Activated CD8-positive, alpha-beta T cell treated with anti-CD3 and anti-CD28 coated beads for 36 hours (primary cell): ENCODE measurements around the gene OLAH. TPM values are rescaled to one million over a fixed set of nuclear protein-coding genes. Genes with fewer than 3 reads are reported as not detected.

Experiments
- ATAC-seq: fragments of 200-7000 bp; cut with Tn5 transposase; one replicate; pipeline ENCODE4 v1.10.0; 2021; ENCODE audit warnings: mild to moderate bottlenecking, moderate library complexity
- CTCF ChIA-PET: fragments of 350-600 bp; sonication (Branson Sonifier 250); formaldehyde crosslinking; loops from one replicate; lab custom pipeline; 2021; ENCODE audit warnings: antibody characterized with exemption; lab: Charles Lee
- POLR2A ChIA-PET: fragments of 350-600 bp; sonication (Branson Sonifier 250); formaldehyde crosslinking; loops from one replicate; lab custom pipeline; 2021; ENCODE audit warnings: antibody characterized with exemption; lab: Charles Lee
- DNase-seq: peaks from one replicate; pipeline ENCODE4 v3.0.0-alpha.2; 2020
- H3K27ac Mint-ChIP-seq: one replicate; pipeline ENCODE4 v1.8.0; 2021; ENCODE audit warnings: mild to moderate bottlenecking, mixed read lengths
- H3K27me3 Mint-ChIP-seq: one replicate; pipeline ENCODE4 v1.8.0; 2021; ENCODE audit warnings: mixed read lengths
- H3K36me3 Mint-ChIP-seq: one replicate; pipeline ENCODE4 v1.8.0; 2021; ENCODE audit warnings: low read depth, mixed read lengths
- H3K4me1 Mint-ChIP-seq: one replicate; pipeline ENCODE4 v1.8.0; 2021; ENCODE audit warnings: low read depth, mixed read lengths
- H3K4me3 Mint-ChIP-seq: one replicate; pipeline ENCODE4 v1.8.0; 2021; ENCODE audit warnings: mild to moderate bottlenecking, moderate library complexity, mixed read lengths
- H3K9me3 Mint-ChIP-seq: one replicate; pipeline ENCODE4 v1.8.0; 2021; ENCODE audit warnings: mixed read lengths
- CTCF ChIP-seq: fragments of 200-600 bp; IDR thresholded peaks from one replicate; pipeline ENCODE4 v1.8.0; 2022; ENCODE audit warnings: antibody characterized with exemption, mild to moderate bottlenecking
- intact Hi-C: fragments of 100-400 bp; cut with micrococcal nuclease; formaldehyde crosslinking; loops from one replicate; pipeline ENCODE4 v1.10.0; 2022
- total RNA-seq, 2 experiments: library from RNA; stranded (reverse); gene quantifications; one replicate each; pipeline ENCODE4 v1.2.3, GENCODE V29; 2021

The OLAH gene
- total RNA-seq, 2 experiments from 2014 or later, result 0.32 to 0.63 TPM

GRCh38 chr10:15059914-15060313 is 16.2 kb downstream of the OLAH start:
- peaks cover 7% of the 10 kb centered on the region for H3K36me3 Mint-ChIP-seq
- H3K27me3 Mint-ChIP-seq, result peaks cover 14% of the 10 kb centered on the region
- H3K27ac Mint-ChIP-seq, result no peak overlapping the region
- POLR2A ChIA-PET, result no interaction called here
- no peaks in the 10 kb centered on the region for H3K4me1 Mint-ChIP-seq
- DNase-seq, result no peak
- H3K4me3 Mint-ChIP-seq, result no peak overlapping the region
- intact Hi-C loops, result no loop called here
- TF ChIP-seq CTCF, result no peak
- no peak for ATAC-seq
- CTCF ChIA-PET, result no interaction called here
- H3K9me3 Mint-ChIP-seq, result peaks cover 11% of the 10 kb centered on the region

GRCh38 chr10:15060638-15061037 is 16.9 kb downstream of the OLAH start:
- Mint-ChIP-seq H3K27ac (no peak overlapping the region), H3K36me3 (peaks cover 7% of the 10 kb centered on the region), H3K4me1 (no peaks in the 10 kb centered on the region), H3K4me3 (no peak overlapping the region), H3K27me3 (peaks cover 17% of the 10 kb centered on the region), H3K9me3 (peaks cover 14% of the 10 kb centered on the region)
- ATAC-seq (no peak), DNase-seq (no peak)
- TF ChIP-seq CTCF, result no peak
- intact Hi-C loops, result no loop called here
- ChIA-PET POLR2A (no interaction called here), CTCF (no interaction called here)

- Mint-ChIP-seq H3K36me3 (no peaks in the 10 kb centered on the region), H3K27me3 (peaks cover 7% of the 10 kb centered on the region), H3K27ac (no peak overlapping the region), H3K9me3 (peaks cover 3% of the 10 kb centered on the region), H3K4me1 (no peaks in the 10 kb centered on the region), H3K4me3 (no peak overlapping the region)
- intact Hi-C loops, result no loop called here
- TF ChIP-seq CTCF, result no peak
- ATAC-seq, result no peak
- DNase-seq, result no peak
- ChIA-PET CTCF (interaction anchor here (1.0 to 1.3 kb wide), 2 partner anchors 18 to 39 kb away, joined by 3 read pairs; no protein-coding TSS in a partner anchor), POLR2A (no interaction called here)
These were observed 23.4 kb downstream of the OLAH start for GRCh38 chr10:15067154-15067553.

- intact Hi-C loops, result no loop called here
- no peaks in the 10 kb centered on the region for H3K4me1 Mint-ChIP-seq
- ATAC-seq (no peak), DNase-seq (no peak)
- no peak for TF ChIP-seq CTCF
- peaks cover 9% of the 10 kb centered on the region for H3K27me3 Mint-ChIP-seq
- no peak overlapping the region for H3K4me3 Mint-ChIP-seq
- ChIA-PET CTCF (no interaction called here), POLR2A (interaction anchor here (1.1 kb wide), 1 partner anchor 13 kb away, joined by 3 read pairs; no protein-coding TSS in a partner anchor)
- no peaks in the 10 kb centered on the region for H3K36me3 Mint-ChIP-seq
- H3K9me3 Mint-ChIP-seq, result peaks cover 3% of the 10 kb centered on the region
- H3K27ac Mint-ChIP-seq, result no peak overlapping the region
These were observed 25.1 kb downstream of the OLAH start for GRCh38 chr10:15068802-15069201.

- CTCF ChIA-PET, result no interaction called here
- no peak for TF ChIP-seq CTCF
- Mint-ChIP-seq H3K4me1 (no peaks in the 10 kb centered on the region), H3K9me3 (peaks cover 3% of the 10 kb centered on the region), H3K36me3 (no peaks in the 10 kb centered on the region), H3K27ac (no peak overlapping the region), H3K27me3 (peaks cover 7% of the 10 kb centered on the region), H3K4me3 (no peak overlapping the region)
- no peak for ATAC-seq
- POLR2A ChIA-PET, result interaction anchor here (1.1 kb wide), 1 partner anchor 12 kb away, joined by 3 read pairs; no protein-coding TSS in a partner anchor
- no peak for DNase-seq
- intact Hi-C loops, result no loop called here
These were observed 25.5 kb downstream of the OLAH start for GRCh38 chr10:15069230-15069629.
